Measurements from ENCODE around the gene DPP6.

GRCh38 chr7:154776350-154776749 is 724.2 kb downstream of the DPP6 start:
- no peak for TF ChIP-seq POLR2AphosphoS5 (IDR thresholded peaks at IDR 0.05)
- no peak for TF ChIP-seq CTCF (IDR thresholded peaks at IDR 0.05)
- no peak for TF ChIP-seq POLR2A (IDR thresholded peaks at IDR 0.05; ENCODE audit: low read depth)
